ENCODE measurements around the gene PPFIA1. TPM values are rescaled to one million over a fixed set of nuclear protein-coding genes. Genes with fewer than 3 reads are reported as not detected.

The PPFIA1 gene
- total RNA-seq, 2 donors from 2014 or later, result 46.9 to 47.5 TPM

DNA sequence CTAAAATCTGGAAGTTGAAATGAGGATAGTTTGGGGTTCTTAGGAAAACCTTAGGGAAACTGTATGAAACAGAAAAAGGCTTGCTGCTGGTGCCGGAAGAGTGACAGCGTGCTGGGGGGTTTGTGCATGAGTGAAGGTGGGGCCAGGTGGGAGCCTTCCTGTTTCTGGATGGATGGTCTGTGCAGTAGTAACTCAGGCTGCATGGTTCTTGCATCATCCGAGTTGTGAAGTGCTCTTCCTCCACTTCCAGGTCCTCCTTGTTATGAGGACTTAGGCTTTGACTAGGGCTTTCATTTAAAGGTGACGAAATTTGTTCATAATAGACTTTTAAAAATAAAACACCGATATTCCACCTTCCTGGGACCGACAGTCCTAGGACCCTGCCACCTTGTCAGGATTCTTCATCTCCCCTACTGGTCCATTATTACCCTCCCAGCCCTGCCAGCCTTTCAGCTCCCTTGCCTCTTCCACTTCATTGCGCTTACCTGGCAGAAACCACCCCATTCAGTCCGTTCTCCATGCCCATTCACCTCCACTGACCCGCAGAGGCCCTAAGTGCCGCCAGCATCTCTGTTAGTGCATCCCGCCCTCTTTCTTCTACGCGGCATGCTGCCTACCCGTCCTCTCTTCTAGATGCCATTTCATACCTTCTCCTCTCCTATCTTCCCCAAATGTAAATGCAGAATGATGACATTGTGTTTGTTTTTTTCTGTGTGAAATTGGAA is 47.3 kb downstream of the PPFIA1 start:
- Histone ChIP-seq H3K4me3 (no peak overlapping the region), H3K4me1 (no peaks in the 10 kb centered on the region), H3K9me3 (no peaks in the 10 kb centered on the region), H3K27me3 (no peaks in the 10 kb centered on the region), H3K9ac (ENCODE audit: low read depth in 2 of 2, low read length in 2 of 2) (no peak overlapping the region), H3K36me3 (no peaks in the 10 kb centered on the region), H3K27ac (no peak overlapping the region)
- TF ChIP-seq, protein P1, sequence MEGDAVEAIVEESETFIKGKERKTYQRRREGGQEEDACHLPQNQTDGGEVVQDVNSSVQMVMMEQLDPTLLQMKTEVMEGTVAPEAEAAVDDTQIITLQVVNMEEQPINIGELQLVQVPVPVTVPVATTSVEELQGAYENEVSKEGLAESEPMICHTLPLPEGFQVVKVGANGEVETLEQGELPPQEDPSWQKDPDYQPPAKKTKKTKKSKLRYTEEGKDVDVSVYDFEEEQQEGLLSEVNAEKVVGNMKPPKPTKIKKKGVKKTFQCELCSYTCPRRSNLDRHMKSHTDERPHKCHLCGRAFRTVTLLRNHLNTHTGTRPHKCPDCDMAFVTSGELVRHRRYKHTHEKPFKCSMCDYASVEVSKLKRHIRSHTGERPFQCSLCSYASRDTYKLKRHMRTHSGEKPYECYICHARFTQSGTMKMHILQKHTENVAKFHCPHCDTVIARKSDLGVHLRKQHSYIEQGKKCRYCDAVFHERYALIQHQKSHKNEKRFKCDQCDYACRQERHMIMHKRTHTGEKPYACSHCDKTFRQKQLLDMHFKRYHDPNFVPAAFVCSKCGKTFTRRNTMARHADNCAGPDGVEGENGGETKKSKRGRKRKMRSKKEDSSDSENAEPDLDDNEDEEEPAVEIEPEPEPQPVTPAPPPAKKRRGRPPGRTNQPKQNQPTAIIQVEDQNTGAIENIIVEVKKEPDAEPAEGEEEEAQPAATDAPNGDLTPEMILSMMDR (IDR thresholded peaks at IDR 0.05), result no peak
- intact Hi-C loops (cut with DNase I), result no loop called here
- no peak for DNase-seq

DNA sequence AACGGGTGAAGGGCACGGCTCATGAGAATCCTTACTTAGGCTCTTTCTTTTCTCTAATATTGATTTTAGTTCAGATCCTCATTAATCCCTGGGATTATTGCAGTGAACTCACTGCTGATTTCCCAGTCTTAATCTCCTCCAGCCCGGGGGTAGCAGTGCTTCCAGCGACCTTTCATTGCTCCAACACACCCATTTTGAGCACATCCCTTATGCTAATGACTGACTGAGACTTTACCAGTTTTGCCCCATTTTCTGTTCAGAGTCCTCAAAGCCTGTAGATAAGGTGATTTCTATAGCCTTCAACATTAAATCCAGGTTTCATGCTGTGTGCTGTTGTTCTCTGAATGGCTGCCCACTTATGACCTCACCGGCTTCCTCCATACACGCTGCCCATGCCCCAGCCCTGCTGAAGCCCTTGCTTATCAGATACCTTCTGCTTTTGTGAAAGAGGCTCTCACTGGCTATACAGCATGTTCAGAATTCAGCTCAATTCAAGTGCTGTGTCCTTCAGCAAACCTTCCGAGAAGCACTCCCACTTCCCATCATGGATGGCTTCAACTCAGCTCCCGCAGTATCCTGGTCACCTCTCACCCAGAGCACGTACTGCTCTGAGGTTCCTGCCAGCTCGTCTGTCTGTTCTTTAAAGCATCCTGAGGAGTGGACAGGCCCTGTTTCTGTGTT is 49.0 kb downstream of the PPFIA1 start:
- H3K4me3 ChIP-seq, result no peak overlapping the region
- no peak overlapping the region for H3K27ac ChIP-seq
- H3K9me3 ChIP-seq, result no peaks in the 10 kb centered on the region
- TF ChIP-seq, protein P1 (IDR thresholded peaks at IDR 0.05), result no peak
- no peak for DNase-seq
- no peaks in the 10 kb centered on the region for H3K27me3 ChIP-seq
- H3K36me3 ChIP-seq, result no peaks in the 10 kb centered on the region
- no peaks in the 10 kb centered on the region for H3K4me1 ChIP-seq
- intact Hi-C loops (cut with DNase I), result no loop called here
- H3K9ac ChIP-seq (ENCODE audit: low read depth in 2 of 2, low read length in 2 of 2), result no peak overlapping the region

DNA sequence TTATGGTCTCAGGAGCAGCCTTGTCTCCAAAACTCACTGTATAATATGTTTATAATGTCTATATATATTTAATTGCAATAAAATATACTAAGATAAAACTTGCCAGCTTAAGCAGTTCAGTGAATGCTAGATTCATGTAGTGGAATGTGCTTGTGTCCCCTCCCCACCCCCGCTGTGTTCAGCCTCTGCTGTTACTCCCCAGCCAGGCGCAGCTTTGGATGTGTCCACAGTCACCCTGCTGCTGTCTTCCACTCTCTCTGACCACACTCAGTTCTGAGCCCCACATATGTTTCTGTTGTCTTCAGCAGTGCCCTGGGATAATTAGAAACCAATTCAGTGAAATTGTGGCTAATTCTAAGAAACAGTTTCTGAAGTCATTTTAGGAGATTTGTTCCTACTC is 52.2 kb downstream of the PPFIA1 start:
- Histone ChIP-seq H3K27me3 (no peaks in the 10 kb centered on the region), H3K27ac (no peak overlapping the region), H3K4me1 (no peaks in the 10 kb centered on the region), H3K9ac (ENCODE audit: low read depth in 2 of 2, low read length in 2 of 2) (no peak overlapping the region), H3K9me3 (no peaks in the 10 kb centered on the region), H3K4me3 (no peak overlapping the region), H3K36me3 (peaks cover 6% of the 10 kb centered on the region)
- no peak for DNase-seq
- intact Hi-C loops (cut with DNase I), result no loop called here
- TF ChIP-seq, protein P1 (IDR thresholded peaks at IDR 0.05), result no peak

DNA sequence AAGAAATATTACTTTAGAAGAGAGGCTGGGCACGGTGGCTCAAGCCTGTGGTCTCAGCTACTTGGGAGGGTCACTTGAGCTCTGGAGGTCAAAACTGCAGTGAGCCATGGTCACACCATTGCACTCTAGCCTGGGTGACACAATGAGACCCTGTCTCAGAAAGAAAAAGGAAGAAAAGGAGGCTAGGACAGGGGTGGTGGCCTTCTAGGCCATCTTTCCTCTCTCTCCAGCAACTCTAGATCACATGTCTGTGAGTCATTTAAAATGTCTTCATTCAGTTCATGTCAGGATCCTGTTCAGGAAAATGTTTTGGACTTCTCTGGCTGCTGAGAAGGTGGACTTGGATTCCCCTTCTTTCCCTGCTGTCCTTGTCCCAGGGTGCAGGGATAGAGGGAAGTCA is 53.3 kb downstream of the PPFIA1 start:
- Histone ChIP-seq H3K27me3 (no peaks in the 10 kb centered on the region), H3K9me3 (no peaks in the 10 kb centered on the region), H3K9ac (ENCODE audit: low read depth in 2 of 2, low read length in 2 of 2) (no peak overlapping the region), H3K4me1 (no peaks in the 10 kb centered on the region), H3K4me3 (no peak overlapping the region), H3K27ac (no peak overlapping the region), H3K36me3 (peaks cover 6% of the 10 kb centered on the region)
- TF ChIP-seq, protein P1 (IDR thresholded peaks at IDR 0.05), result no peak
- intact Hi-C loops (cut with DNase I), result no loop called here
- no peak for DNase-seq

DNA sequence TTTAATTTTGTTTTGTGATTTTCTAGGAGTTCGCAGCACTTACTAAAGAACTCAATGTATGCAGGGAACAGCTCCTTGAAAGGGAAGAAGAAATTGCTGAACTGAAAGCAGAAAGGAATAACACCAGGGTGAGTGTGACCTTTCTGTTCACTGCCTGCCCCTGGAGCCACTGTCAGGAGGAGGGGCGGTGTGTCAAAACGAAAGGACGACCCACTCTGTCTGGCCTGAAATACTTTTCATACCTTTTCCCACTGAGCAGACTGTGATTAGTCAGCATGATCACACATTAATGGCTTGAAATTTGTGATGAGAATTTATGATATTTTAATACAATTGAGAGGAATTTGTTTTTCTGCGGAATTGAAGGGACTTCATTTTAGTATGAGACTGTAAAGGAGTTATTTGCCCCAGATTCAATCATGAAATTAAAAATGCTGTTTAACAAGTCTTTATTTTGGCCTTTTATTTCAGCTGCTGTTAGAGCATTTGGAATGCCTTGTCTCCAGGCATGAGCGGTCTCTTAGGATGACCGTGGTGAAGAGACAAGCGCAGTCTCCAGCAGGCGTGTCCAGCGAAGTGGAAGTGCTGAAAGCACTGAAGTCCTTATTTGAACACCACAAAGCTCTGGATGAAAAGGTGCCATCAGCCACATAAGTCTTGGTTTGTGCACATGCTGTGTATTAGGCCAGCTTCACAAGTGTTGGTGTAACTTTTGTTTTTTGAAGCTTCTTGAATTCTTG is 54.1 kb downstream of the PPFIA1 start:
- no peak overlapping the region for H3K27ac ChIP-seq
- TF ChIP-seq, protein P1 (IDR thresholded peaks at IDR 0.05), result no peak
- no peak overlapping the region for H3K4me3 ChIP-seq
- DNase-seq, result no peak
- intact Hi-C loops (cut with DNase I), result no loop called here
- H3K9ac ChIP-seq (ENCODE audit: low read depth in 2 of 2, low read length in 2 of 2), result no peak overlapping the region
- H3K9me3 ChIP-seq, result no peaks in the 10 kb centered on the region
- H3K36me3 ChIP-seq, result peaks cover 6% of the 10 kb centered on the region
- no peaks in the 10 kb centered on the region for H3K4me1 ChIP-seq
- H3K27me3 ChIP-seq, result no peaks in the 10 kb centered on the region
